Naive thymus-derived CD4-positive, alpha-beta T cell (primary cell): ENCODE data around the gene ARHGAP6. TPM values are rescaled to one million over a fixed set of nuclear protein-coding genes. Genes with fewer than 3 reads are reported as not detected.

Experiments
- ATAC-seq: fragments of 150-1000 bp; cut with Tn5 transposase; 2 replicates; pipeline ENCODE4 v1.10.0; 2021; ENCODE audit warnings: mild to moderate bottlenecking, moderate library complexity
- CTCF ChIA-PET: fragments of 350-600 bp; sonication (Branson Sonifier 250); formaldehyde crosslinking; loops from one replicate; lab custom pipeline; 2021; ENCODE audit warnings: antibody characterized with exemption; lab: Charles Lee
- POLR2A ChIA-PET: fragments of 350-600 bp; sonication (Branson Sonifier 250); formaldehyde crosslinking; loops from one replicate; lab custom pipeline; 2021; ENCODE audit warnings: antibody characterized with exemption, inconsistent platforms; lab: Charles Lee
- DNase-seq, 9 donors: peaks; one replicate each; pipeline versions ENCODE4 v3.0.0 to v3.0.0-alpha.2; 2020 to 2022; ENCODE audit warnings: mixed read lengths in 1 of 9
- H3K27ac ChIP-seq: one replicate; pipeline ENCODE4 v1.7.0; 2013; ENCODE audit warnings: mild to moderate bottlenecking, low read depth, low read length, moderate library complexity
- H3K27me3 ChIP-seq, 2 donors: one replicate each; pipeline ENCODE4 v1.7.0; 2013; ENCODE audit warnings: low read length in 2 of 2, mild to moderate bottlenecking in 2 of 2, moderate library complexity in 2 of 2; ENCODE audit not compliant: control insufficient read depth in 2 of 2, insufficient read depth in 2 of 2
- H3K36me3 ChIP-seq, 3 experiments: 1 replicate in 2 of 3; 2 replicates in 1 of 3; pipeline ENCODE4 v1.7.0; 2013; ENCODE audit warnings: low read length in 3 of 3, mild to moderate bottlenecking in 3 of 3, moderate library complexity in 1 of 3; ENCODE audit not compliant: insufficient read depth in 3 of 3, control insufficient read depth in 2 of 3
- H3K4me1 ChIP-seq, 2 donors: one replicate each; pipeline ENCODE4 v1.7.0; 2013; ENCODE audit warnings: low read length in 2 of 2, mild to moderate bottlenecking in 2 of 2, moderate library complexity in 1 of 2; ENCODE audit not compliant: control insufficient read depth in 2 of 2, insufficient read depth in 2 of 2
- H3K4me3 ChIP-seq: 2 replicates; pipeline ENCODE4 v1.7.0; 2013; ENCODE audit warnings: mild to moderate bottlenecking, low read length
- H3K9me3 ChIP-seq, 3 experiments: 1 replicate in 2 of 3; 2 replicates in 1 of 3; pipeline ENCODE4 v1.7.0; 2013; ENCODE audit warnings: low read length in 3 of 3; ENCODE audit not compliant: control insufficient read depth in 2 of 3
- H3K27ac Mint-ChIP-seq, 9 donors: one replicate each; pipeline ENCODE4 v1.8.0; 2020 to 2022; ENCODE audit warnings: mixed read lengths in 9 of 9, mild to moderate bottlenecking in 8 of 9, moderate library complexity in 5 of 9, inconsistent platforms in 2 of 9
- H3K27me3 Mint-ChIP-seq, 5 donors: one replicate each; pipeline ENCODE4 v1.8.0; 2021 to 2022; ENCODE audit warnings: mixed read lengths in 5 of 5, mild to moderate bottlenecking in 1 of 5
- H3K36me3 Mint-ChIP-seq, 5 donors: one replicate each; pipeline ENCODE4 v1.8.0; 2020 to 2022; ENCODE audit warnings: mixed read lengths in 5 of 5, mild to moderate bottlenecking in 3 of 5, inconsistent platforms in 1 of 5
- H3K4me1 Mint-ChIP-seq, 7 donors: one replicate each; pipeline ENCODE4 v1.8.0; 2020 to 2022; ENCODE audit warnings: mixed read lengths in 7 of 7, mild to moderate bottlenecking in 3 of 7, inconsistent platforms in 1 of 7
- H3K4me3 Mint-ChIP-seq, 10 donors: one replicate each; pipeline ENCODE4 v1.8.0; 2020 to 2022; ENCODE audit warnings: mild to moderate bottlenecking in 10 of 10, mixed read lengths in 10 of 10, moderate library complexity in 6 of 10, inconsistent platforms in 2 of 10
- H3K9me3 Mint-ChIP-seq, 11 donors: one replicate each; pipeline ENCODE4 v1.8.0; 2020 to 2022; ENCODE audit warnings: mixed read lengths in 11 of 11, mild to moderate bottlenecking in 4 of 11, inconsistent platforms in 1 of 11, moderate library complexity in 1 of 11
- intact Hi-C, 2 donors: fragments of 100-400 bp; cut with micrococcal nuclease; formaldehyde crosslinking; loops; one replicate each; pipeline ENCODE4 v1.15.1; 2023
- polyA plus RNA-seq, 2 donors: library from polyadenylated mRNA; unstranded; fragments of 300-500 nt; fragmentation: Illumina TruSeq; gene quantifications; one replicate each; pipeline ENCODE4 v1.2.3, GENCODE V29; 2021
- total RNA-seq, 6 experiments: library from RNA in 5 of 6; stranded (reverse) in 5 of 6; gene quantifications; 1 replicate in 5 of 6; 2 replicates in 1 of 6; pipeline ENCODE4 v1.2.3 and lab custom pipeline; 2021 to 2026

The ARHGAP6 gene
- total and polyA plus RNA-seq, 7 experiments from 2014 or later: 0.11 to 0.83 TPM; not detected in 5

DNA sequence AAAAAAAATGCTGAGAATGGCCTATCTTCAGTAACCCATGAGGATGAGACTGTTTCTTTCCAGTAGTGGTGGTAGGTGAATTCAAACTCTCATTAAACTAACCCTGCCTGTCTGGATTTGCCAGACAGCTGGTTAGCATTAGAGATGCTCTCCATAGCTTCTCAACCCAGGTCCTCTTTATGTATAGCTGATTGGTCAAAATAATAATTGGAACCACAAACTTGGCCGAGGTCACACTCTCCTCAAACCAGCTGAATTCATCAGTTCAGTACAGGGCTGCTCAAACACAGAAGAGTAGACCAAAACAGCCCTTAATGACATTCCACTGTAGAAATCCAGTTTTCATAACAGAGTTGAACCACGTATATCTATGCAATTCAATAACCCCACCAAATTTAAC, 469.2 kb downstream of the ARHGAP6 start:
- no peaks in the 10 kb centered on the region for H3K9me3 Mint-ChIP-seq
- no peaks in the 10 kb centered on the region for H3K27me3 ChIP-seq
- no peak overlapping the region for H3K27ac Mint-ChIP-seq
- peaks cover 0 to 6% (median 0%) of the 10 kb centered on the region in 5 donors for H3K27me3 Mint-ChIP-seq
- H3K36me3 Mint-ChIP-seq: no peaks in the 10 kb centered on the region
- ATAC-seq: no peak
- H3K36me3 ChIP-seq: no peaks in the 10 kb centered on the region
- ChIA-PET POLR2A (no interaction called here), CTCF (no interaction called here)
- no peaks in the 10 kb centered on the region for H3K9me3 ChIP-seq
- H3K4me1 Mint-ChIP-seq: no peaks in the 10 kb centered on the region
- no peaks in the 10 kb centered on the region for H3K4me1 ChIP-seq
- no peak for DNase-seq
- intact Hi-C loops: no loop called here
- no peak overlapping the region for H3K27ac ChIP-seq
- H3K4me3 Mint-ChIP-seq: no peak overlapping the region
- no peak overlapping the region for H3K4me3 ChIP-seq

DNA sequence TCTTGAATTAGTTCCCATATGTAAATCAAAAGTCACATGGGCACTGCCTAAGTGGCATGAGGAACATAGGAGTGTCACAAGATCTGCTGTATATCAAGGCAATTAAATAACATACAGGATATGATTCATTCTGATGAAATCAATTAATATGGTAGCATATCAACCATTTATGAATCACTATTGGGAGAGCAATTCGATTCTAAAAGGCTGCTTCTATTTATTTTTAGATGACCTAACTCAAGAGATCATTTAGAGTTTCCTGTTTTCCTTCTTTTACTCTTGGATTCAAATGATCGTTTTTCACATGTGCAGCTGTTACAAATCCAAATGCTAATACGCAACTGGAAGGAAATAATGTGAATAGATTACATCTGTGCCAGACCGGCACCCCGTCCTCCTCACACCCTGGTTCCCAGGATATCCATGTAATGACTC, 472.7 kb downstream of the ARHGAP6 start:
- intact Hi-C loops: no loop called here
- H3K27ac Mint-ChIP-seq: no peak overlapping the region
- Histone ChIP-seq H3K27me3 (no peaks in the 10 kb centered on the region), H3K27ac (no peak overlapping the region), H3K4me1 (no peaks in the 10 kb centered on the region), H3K4me3 (no peak overlapping the region), H3K9me3 (no peaks in the 10 kb centered on the region), H3K36me3 (no peaks in the 10 kb centered on the region)
- CTCF ChIA-PET: no interaction called here
- no peak for ATAC-seq
- peaks cover 0 to 4% (median 0%) of the 10 kb centered on the region in 5 donors for H3K27me3 Mint-ChIP-seq
- H3K4me3 Mint-ChIP-seq: no peak overlapping the region
- POLR2A ChIA-PET: no interaction called here
- H3K36me3 Mint-ChIP-seq: no peaks in the 10 kb centered on the region
- H3K4me1 Mint-ChIP-seq: no peaks in the 10 kb centered on the region
- no peaks in the 10 kb centered on the region for H3K9me3 Mint-ChIP-seq
- no peak for DNase-seq

DNA sequence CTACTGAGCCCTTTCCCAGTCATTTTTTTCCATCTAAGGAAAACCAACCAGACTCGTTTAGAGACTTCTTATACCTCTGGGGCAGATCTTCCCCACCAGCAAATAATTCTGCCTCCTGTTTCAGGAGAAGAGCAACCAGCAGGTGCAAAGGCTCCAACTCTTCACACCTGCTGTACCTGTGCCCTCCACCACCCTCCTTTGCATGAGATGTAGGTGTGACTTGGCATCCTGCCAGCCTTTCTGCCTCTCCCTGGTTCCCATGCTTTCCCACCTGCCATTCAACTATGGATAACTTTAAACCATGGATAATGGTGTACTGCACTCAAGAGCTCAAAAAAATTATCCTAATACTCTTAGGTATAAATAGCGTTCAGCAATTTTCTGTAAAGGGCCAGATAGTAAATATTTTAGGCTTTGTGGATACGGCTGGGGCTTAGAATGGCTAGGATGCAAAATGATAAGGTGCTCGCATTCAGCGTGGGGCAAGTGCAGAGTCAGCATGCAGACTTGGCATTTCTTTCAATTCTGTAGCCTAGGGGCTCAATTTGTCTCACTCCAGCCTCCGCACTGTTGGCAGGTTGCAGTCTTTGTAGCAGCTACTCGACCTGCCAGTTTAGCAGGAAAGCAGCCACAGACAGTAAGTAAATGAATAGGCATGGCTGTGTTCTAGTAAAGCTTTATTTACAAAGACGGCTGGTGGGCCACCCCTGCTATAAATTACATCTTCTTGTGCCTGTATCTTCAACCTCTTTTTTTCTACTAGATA, 474.8 kb downstream of the ARHGAP6 start:
- Mint-ChIP-seq H3K27me3 (peaks cover 0 to 4% (median 0%) of the 10 kb centered on the region in 5 donors), H3K27ac (no peak overlapping the region), H3K4me3 (no peak overlapping the region), H3K36me3 (no peaks in the 10 kb centered on the region), H3K9me3 (no peaks in the 10 kb centered on the region), H3K4me1 (no peaks in the 10 kb centered on the region)
- Histone ChIP-seq H3K4me3 (no peak overlapping the region), H3K27ac (no peak overlapping the region), H3K27me3 (no peaks in the 10 kb centered on the region), H3K36me3 (no peaks in the 10 kb centered on the region), H3K9me3 (no peaks in the 10 kb centered on the region), H3K4me1 (no peaks in the 10 kb centered on the region)
- intact Hi-C loops: no loop called here
- DNase-seq: no peak
- no peak for ATAC-seq
- POLR2A ChIA-PET: no interaction called here
- CTCF ChIA-PET: no interaction called here

DNA sequence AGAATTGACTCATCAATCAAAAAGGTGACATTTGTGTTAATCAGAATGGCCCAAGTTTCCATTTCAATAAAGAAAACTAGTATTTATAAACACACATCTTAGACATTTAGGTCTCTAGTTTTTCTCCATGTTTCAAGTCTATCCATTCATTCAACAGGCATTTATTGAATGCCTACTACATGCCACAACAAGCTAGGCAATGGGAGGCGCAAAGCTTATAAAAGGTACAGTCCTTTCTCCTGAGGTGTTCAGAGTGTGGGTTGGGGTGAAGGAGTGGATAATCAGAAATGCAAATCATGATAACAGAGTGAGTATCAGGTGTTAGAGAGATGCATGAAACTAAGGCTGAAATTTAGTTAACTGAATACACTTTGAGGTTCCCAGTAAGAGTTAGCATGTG, 476.6 kb downstream of the ARHGAP6 start:
- ATAC-seq (no peak), DNase-seq (no peak)
- POLR2A ChIA-PET: no interaction called here
- Histone ChIP-seq H3K4me3 (no peak overlapping the region), H3K27ac (no peak overlapping the region), H3K9me3 (no peaks in the 10 kb centered on the region), H3K27me3 (no peaks in the 10 kb centered on the region), H3K36me3 (no peaks in the 10 kb centered on the region), H3K4me1 (no peaks in the 10 kb centered on the region)
- no peak overlapping the region for H3K27ac Mint-ChIP-seq
- no peak overlapping the region for H3K4me3 Mint-ChIP-seq
- no peaks in the 10 kb centered on the region for H3K36me3 Mint-ChIP-seq
- H3K9me3 Mint-ChIP-seq: no peaks in the 10 kb centered on the region
- intact Hi-C loops: no loop called here
- H3K27me3 Mint-ChIP-seq: peaks cover 0 to 4% (median 0%) of the 10 kb centered on the region in 5 donors
- no peaks in the 10 kb centered on the region for H3K4me1 Mint-ChIP-seq
- CTCF ChIA-PET: no interaction called here

DNA sequence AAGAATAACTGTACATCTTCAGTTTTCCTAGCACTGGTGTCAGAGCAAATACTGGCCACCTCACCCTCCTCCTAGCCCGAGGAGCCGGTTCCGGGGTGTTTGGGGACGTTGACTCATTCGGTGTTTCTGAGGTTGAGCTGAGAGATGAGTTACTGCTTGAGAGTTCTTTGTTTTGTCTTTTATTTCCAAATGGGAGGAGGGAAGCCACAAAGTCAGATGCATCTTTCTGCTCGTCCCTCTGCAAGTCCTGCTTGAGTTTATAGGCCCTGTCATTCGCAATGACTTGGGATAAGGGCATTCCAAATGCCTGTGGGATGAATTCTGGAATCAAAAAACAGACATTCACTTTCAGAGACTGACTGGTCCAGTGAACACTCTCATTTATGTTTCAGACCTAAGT, 477.1 kb downstream of the ARHGAP6 start:
- Mint-ChIP-seq H3K4me1 (no peaks in the 10 kb centered on the region), H3K36me3 (no peaks in the 10 kb centered on the region), H3K9me3 (no peaks in the 10 kb centered on the region), H3K27ac (no peak overlapping the region), H3K27me3 (peaks cover 0 to 3% (median 2%) of the 10 kb centered on the region in 5 donors), H3K4me3 (no peak overlapping the region)
- no peaks in the 10 kb centered on the region for H3K27me3 ChIP-seq
- intact Hi-C loops: no loop called here
- ChIA-PET CTCF (no interaction called here), POLR2A (no interaction called here)
- ATAC-seq (no peak), DNase-seq (no peak)
- no peak overlapping the region for H3K4me3 ChIP-seq
- H3K36me3 ChIP-seq: no peaks in the 10 kb centered on the region
- no peak overlapping the region for H3K27ac ChIP-seq
- no peaks in the 10 kb centered on the region for H3K4me1 ChIP-seq
- H3K9me3 ChIP-seq: no peaks in the 10 kb centered on the region

DNA sequence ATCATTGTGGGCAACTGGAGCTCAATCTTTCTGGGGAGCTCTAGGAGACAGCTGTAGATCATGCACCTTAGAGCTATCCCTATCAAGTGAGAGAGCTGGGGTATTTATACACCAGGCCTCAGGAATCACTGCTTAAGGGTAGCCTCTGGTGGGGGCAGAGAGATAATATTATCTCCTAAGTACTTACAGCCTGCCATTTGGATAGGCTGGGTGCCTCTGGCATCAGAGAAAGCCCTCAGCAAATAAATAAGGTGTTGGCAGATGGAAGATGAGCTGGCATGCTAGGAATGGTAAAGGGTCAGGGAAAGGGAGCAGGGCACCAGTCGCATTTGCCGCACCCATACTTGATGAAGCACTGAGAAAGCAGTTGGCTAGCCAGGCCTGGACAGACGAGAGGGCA, 478.7 kb downstream of the ARHGAP6 start:
- Histone ChIP-seq H3K27ac (no peak overlapping the region), H3K9me3 (no peaks in the 10 kb centered on the region), H3K4me3 (no peak overlapping the region), H3K27me3 (no peaks in the 10 kb centered on the region), H3K36me3 (no peaks in the 10 kb centered on the region), H3K4me1 (no peaks in the 10 kb centered on the region)
- CTCF ChIA-PET: no interaction called here
- H3K27me3 Mint-ChIP-seq: peaks cover 0 to 12% (median 3%) of the 10 kb centered on the region in 5 donors
- H3K9me3 Mint-ChIP-seq: no peaks in the 10 kb centered on the region
- no peak for DNase-seq
- POLR2A ChIA-PET: no interaction called here
- no peak for ATAC-seq
- no peaks in the 10 kb centered on the region for H3K4me1 Mint-ChIP-seq
- intact Hi-C loops: no loop called here
- no peak overlapping the region for H3K4me3 Mint-ChIP-seq
- H3K27ac Mint-ChIP-seq: no peak overlapping the region
- H3K36me3 Mint-ChIP-seq: no peaks in the 10 kb centered on the region

DNA sequence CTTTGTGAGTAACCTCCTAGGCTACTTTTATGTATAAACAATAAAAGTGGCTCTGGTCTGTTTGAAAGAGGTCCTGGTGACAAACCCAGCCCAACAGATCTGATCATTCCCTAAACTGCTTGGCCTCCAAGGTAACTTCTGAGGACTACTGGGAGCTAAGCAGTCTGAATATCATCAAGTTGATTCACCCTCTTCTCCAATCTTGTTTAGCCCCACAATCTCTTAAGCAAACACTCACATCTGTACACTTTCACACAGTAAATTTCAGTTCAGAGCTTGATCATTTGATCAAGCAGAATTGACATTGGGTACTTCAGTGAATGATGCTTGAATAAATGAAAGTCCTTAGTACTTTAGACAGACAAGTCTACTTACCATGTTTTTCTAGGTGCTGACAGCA, 479.9 kb downstream of the ARHGAP6 start:
- Histone ChIP-seq H3K4me3 (no peak overlapping the region), H3K36me3 (no peaks in the 10 kb centered on the region), H3K4me1 (no peaks in the 10 kb centered on the region), H3K27me3 (no peaks in the 10 kb centered on the region), H3K9me3 (no peaks in the 10 kb centered on the region), H3K27ac (no peak overlapping the region)
- no peaks in the 10 kb centered on the region for H3K9me3 Mint-ChIP-seq
- H3K36me3 Mint-ChIP-seq: no peaks in the 10 kb centered on the region
- no peak overlapping the region for H3K4me3 Mint-ChIP-seq
- DNase-seq (no peak), ATAC-seq (no peak)
- CTCF ChIA-PET: no interaction called here
- POLR2A ChIA-PET: no interaction called here
- H3K4me1 Mint-ChIP-seq: no peaks in the 10 kb centered on the region
- peaks cover 0 to 12% (median 3%) of the 10 kb centered on the region in 5 donors for H3K27me3 Mint-ChIP-seq
- intact Hi-C loops: no loop called here
- no peak overlapping the region for H3K27ac Mint-ChIP-seq
